HEK293T (cell line): Measurements from ENCODE around the gene PLCB2.

Experiments
- BHLHE40 ChIP-seq: fragments of 450-650 bp; IDR thresholded peaks from 2 replicates; pipeline ENCODE4 v1.6.1; 2016; ENCODE audit warnings: mild to moderate bottlenecking, moderate library complexity, borderline replicate concordance
- FOXA1 ChIP-seq: fragments of 450-650 bp; IDR thresholded peaks from 2 replicates; pipeline ENCODE4 v1.6.1; 2016; ENCODE audit warnings: mild to moderate bottlenecking
- HDGF ChIP-seq: fragments of 450-650 bp; IDR thresholded peaks from 2 replicates; pipeline ENCODE4 v1.6.1; 2017; ENCODE audit warnings: antibody characterized with exemption, borderline replicate concordance
- TF ChIP-seq, protein P1 (sequence below): fragments of 450-650 bp; IDR thresholded peaks from 2 replicates; pipeline ENCODE4 v1.6.1; 2016

DNA sequence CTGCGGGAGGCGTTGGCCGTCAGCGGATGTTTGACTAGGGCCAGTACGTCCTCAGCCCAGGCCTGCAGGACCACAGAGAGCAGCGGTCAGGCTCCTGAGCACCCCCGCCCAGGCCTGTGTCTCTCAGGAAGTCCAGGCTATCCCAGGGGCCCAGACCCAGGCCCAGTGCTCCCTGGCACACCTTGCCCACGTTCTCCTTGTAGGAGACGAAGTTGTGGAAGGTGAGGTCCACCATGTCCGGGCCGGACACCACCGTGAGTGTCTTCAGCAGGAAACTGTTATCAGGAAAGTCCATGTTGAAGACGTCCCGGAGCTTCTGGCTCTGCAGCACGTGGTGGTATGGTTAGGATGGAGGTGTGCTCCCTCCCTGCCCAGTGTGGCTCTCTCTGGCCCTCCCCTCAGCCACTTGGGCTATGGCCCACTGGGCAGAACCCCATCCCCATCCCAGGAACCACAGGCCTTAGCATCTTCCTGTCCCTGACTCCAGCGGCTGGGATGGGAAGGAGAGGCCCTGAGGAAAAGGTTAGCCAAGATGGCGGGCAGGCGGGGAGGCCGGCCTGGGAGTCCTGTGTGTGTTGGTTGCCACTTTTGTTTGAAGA, 5.3 kb downstream of the PLCB2 start:
- TF ChIP-seq HDGF = no peak
- TF ChIP-seq, protein P1, sequence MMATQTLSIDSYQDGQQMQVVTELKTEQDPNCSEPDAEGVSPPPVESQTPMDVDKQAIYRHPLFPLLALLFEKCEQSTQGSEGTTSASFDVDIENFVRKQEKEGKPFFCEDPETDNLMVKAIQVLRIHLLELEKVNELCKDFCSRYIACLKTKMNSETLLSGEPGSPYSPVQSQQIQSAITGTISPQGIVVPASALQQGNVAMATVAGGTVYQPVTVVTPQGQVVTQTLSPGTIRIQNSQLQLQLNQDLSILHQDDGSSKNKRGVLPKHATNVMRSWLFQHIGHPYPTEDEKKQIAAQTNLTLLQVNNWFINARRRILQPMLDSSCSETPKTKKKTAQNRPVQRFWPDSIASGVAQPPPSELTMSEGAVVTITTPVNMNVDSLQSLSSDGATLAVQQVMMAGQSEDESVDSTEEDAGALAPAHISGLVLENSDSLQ = no peak
- TF ChIP-seq BHLHE40 = no peak
- no peak for TF ChIP-seq FOXA1
